HUES48 (cell line): ENCODE results near the gene AQP5.

ENCODE experiments used
- H3K27ac ChIP-seq: one replicate; pipeline ENCODE4 v1.7.0; 2013; ENCODE audit warnings: low read depth, low read length, inconsistent platforms
- H3K27me3 ChIP-seq: 2 replicates; pipeline ENCODE4 v1.6.1; 2013; ENCODE audit warnings: mild to moderate bottlenecking, low read length; ENCODE audit not compliant: control insufficient read depth, insufficient read depth
- H3K36me3 ChIP-seq: 2 replicates; pipeline ENCODE4 v1.6.1; 2013; ENCODE audit warnings: low read length; ENCODE audit not compliant: control insufficient read depth, insufficient read depth
- H3K4me1 ChIP-seq: 2 replicates; pipeline ENCODE4 v1.6.1; 2013; ENCODE audit warnings: mild to moderate bottlenecking, low read length; ENCODE audit not compliant: control insufficient read depth, insufficient read depth
- H3K4me3 ChIP-seq: 2 replicates; pipeline ENCODE4 v1.5.1; 2013; ENCODE audit warnings: mild to moderate bottlenecking, low read depth, low read length
- H3K9ac ChIP-seq: 2 replicates; pipeline ENCODE4 v1.6.1; 2013; ENCODE audit warnings: mild to moderate bottlenecking, low read depth, low read length, moderate library complexity
- H3K9me3 ChIP-seq: 2 replicates; pipeline ENCODE4 v1.6.1; 2013; ENCODE audit warnings: low read length; ENCODE audit not compliant: control insufficient read depth, insufficient read depth

AQP5 gene

DNA sequence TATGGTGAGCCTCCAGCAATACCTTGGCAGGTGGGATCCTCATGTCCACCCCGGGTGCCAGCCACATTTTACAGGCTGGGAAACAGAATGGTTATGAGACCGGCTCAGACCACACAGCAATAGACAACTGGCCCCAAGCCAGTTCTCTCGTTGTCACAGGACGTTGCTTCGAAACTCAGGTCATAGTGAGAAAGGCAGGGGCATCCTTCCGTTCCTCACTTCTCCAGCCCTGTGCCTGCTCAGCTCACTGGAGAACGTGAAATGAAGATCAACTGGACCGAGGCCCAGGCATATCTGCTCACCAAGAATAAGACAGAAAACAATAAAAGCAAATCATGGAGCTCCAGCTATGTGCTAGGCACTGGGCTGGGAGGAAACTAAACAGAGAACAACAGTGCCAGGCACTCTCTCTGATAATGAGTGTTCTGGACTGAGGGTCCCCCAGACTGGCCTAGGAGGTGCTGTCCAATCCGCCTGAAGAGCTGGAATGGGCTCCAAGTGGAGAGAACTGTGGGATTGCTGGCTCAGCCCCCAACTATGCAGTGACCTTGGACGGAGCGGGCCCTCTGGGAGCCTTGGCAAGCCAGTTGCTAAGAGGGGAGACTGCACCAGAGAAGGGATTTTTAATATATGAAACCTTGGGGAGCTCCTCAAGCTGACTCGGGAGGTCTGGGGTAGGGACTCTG, 39.2 kb upstream of the AQP5 start:
- Histone ChIP-seq H3K9me3 (no peaks in the 10 kb centered on the region), H3K9ac (no peak overlapping the region), H3K4me1 (no peaks in the 10 kb centered on the region), H3K27ac (no peak overlapping the region), H3K36me3 (no peaks in the 10 kb centered on the region), H3K4me3 (no peak overlapping the region), H3K27me3 (no peaks in the 10 kb centered on the region)

GRCh38 chr12:49923035-49923644, 38.5 kb upstream of the AQP5 start:
- H3K27ac ChIP-seq = no peak overlapping the region
- H3K4me3 ChIP-seq = no peak overlapping the region
- H3K4me1 ChIP-seq = no peaks in the 10 kb centered on the region
- no peak overlapping the region for H3K9ac ChIP-seq
- H3K36me3 ChIP-seq = no peaks in the 10 kb centered on the region
- no peaks in the 10 kb centered on the region for H3K27me3 ChIP-seq
- no peaks in the 10 kb centered on the region for H3K9me3 ChIP-seq

- H3K9ac ChIP-seq = no peak overlapping the region
- H3K27me3 ChIP-seq = no peaks in the 10 kb centered on the region
- no peaks in the 10 kb centered on the region for H3K4me1 ChIP-seq
- H3K9me3 ChIP-seq = no peaks in the 10 kb centered on the region
- no peak overlapping the region for H3K27ac ChIP-seq
- H3K36me3 ChIP-seq = no peaks in the 10 kb centered on the region
- H3K4me3 ChIP-seq = no peak overlapping the region
Observed at GRCh38 chr12:49923880-49924556, 37.7 kb upstream of the AQP5 start.

DNA sequence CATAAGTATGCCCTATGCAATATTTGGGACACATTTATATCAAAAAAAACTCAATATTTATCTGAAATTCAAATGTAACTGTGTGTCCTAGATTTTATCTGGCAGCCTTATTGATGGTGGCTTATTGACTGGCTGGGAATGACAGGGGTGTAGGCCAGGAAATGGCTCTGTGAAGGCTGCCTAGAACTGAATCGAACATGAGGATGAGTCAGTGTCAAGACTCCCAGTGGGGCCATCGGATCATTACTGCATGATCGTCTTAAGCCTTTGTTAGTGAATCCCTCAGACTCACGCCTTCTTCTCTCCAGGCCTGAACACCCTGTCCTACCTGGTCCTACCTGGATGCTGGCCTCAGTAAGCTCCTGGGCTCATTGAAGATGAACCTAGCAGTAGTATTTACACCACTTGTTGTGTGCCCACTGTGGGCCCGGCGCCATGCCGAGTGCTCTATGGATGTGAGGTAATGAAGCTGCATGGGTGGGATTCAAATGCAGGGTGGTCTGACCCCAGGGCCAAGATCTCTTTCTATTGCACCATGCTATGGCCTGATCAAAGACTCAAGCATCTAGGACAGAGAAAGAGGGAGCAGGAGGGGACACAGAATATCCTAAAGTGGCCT, 36.9 kb upstream of the AQP5 start:
- Histone ChIP-seq H3K36me3 (no peaks in the 10 kb centered on the region), H3K27me3 (no peaks in the 10 kb centered on the region), H3K9me3 (no peaks in the 10 kb centered on the region), H3K4me3 (no peak overlapping the region), H3K4me1 (no peaks in the 10 kb centered on the region), H3K9ac (no peak overlapping the region), H3K27ac (no peak overlapping the region)

GRCh38 chr12:49925433-49926204, 36.1 kb upstream of the AQP5 start:
- Histone ChIP-seq H3K9me3 (no peaks in the 10 kb centered on the region), H3K36me3 (no peaks in the 10 kb centered on the region), H3K4me3 (no peak overlapping the region), H3K27me3 (no peaks in the 10 kb centered on the region), H3K9ac (no peak overlapping the region), H3K27ac (no peak overlapping the region), H3K4me1 (no peaks in the 10 kb centered on the region)

DNA sequence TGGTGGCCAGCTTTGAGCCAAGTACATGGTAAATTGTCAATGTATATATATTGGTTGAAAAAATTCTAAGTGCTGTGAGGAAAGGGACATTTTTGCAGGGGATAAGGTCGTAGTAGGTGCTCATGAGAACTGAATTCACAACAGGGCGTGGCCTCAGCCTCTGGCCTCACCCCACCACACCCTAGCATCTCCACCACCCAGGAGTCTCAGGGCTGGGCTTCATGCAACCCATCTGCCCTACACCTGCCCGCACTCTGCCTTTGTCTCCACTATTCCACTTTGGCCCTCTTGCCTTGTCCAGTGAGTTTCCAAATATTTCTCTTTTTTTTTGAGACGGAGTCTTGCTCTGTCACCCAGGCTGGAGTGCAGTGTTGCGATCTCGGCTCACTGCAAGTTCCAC, 33.2 kb upstream of the AQP5 start:
- H3K27me3 ChIP-seq = no peaks in the 10 kb centered on the region
- no peak overlapping the region for H3K4me3 ChIP-seq
- H3K27ac ChIP-seq = no peak overlapping the region
- H3K9ac ChIP-seq = no peak overlapping the region
- H3K36me3 ChIP-seq = no peaks in the 10 kb centered on the region
- H3K9me3 ChIP-seq = no peaks in the 10 kb centered on the region
- H3K4me1 ChIP-seq = no peaks in the 10 kb centered on the region

DNA sequence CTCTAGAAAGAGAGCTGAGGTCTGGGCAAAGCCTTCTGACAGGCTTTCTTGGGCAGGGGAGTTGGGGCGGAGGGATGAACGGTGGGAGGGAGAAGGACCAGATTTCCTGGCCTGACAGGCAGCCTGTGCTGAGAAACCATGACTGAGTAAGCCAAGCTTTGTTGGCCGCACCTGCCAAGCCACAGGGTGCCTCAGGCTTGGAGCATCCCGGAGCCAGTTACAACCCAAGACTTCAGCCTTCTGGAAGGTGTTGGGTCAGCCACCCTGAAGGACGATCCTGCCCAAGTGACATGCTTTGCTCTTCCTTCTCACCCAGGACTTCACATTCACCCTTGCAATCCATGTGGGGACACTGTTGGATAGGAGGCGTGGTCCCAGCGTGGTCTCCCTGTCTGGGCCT, 32.1 kb upstream of the AQP5 start:
- Histone ChIP-seq H3K4me1 (no peaks in the 10 kb centered on the region), H3K9me3 (no peaks in the 10 kb centered on the region), H3K27ac (no peak overlapping the region), H3K4me3 (no peak overlapping the region), H3K36me3 (no peaks in the 10 kb centered on the region), H3K9ac (no peak overlapping the region), H3K27me3 (no peaks in the 10 kb centered on the region)

DNA sequence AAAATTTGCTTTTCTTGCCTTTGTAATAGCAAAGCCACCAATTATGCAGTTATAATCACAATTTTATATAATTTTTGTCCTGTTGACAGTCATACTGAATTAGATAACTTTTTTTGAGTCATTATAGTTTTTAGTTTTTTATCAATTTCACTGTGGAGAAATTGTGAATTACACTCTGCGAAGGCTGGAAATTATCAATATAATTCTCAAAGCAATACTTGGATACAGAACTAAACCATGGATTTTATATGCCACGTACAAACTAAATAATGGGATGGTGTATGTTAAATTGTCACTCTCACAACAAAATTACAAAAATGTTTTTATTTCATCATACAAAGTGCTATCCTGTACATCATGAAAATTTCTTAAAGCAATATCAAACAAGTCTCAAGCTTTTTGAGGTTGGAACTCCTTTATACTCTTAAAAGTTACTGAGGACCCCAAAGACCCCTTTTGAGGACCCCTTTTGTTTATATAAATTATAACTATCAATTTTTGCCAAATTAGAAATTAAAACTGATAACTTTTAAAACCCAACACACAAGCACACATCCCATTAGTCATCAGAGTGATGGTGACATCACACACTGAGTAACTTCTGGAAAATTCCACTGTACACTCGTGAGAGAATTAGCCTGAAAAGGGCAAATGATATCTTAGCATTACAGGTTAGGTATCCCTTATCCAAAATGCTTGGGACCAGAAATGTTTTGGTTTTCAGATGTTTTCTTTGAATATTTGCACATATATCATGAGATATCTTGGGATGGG, 31.0 kb upstream of the AQP5 start:
- no peaks in the 10 kb centered on the region for H3K9me3 ChIP-seq
- no peak overlapping the region for H3K27ac ChIP-seq
- H3K9ac ChIP-seq = no peak overlapping the region
- no peak overlapping the region for H3K4me3 ChIP-seq
- H3K36me3 ChIP-seq = no peaks in the 10 kb centered on the region
- no peaks in the 10 kb centered on the region for H3K4me1 ChIP-seq
- H3K27me3 ChIP-seq = no peaks in the 10 kb centered on the region

- no peaks in the 10 kb centered on the region for H3K27me3 ChIP-seq
- H3K4me1 ChIP-seq = no peaks in the 10 kb centered on the region
- H3K36me3 ChIP-seq = no peaks in the 10 kb centered on the region
- no peak overlapping the region for H3K9ac ChIP-seq
- no peaks in the 10 kb centered on the region for H3K9me3 ChIP-seq
- no peak overlapping the region for H3K27ac ChIP-seq
- H3K4me3 ChIP-seq = no peak overlapping the region
Observed at GRCh38 chr12:49932023-49932422, 29.6 kb upstream of the AQP5 start.

GRCh38 chr12:49932533-49933130, 29.0 kb upstream of the AQP5 start:
- H3K36me3 ChIP-seq = no peaks in the 10 kb centered on the region
- no peaks in the 10 kb centered on the region for H3K27me3 ChIP-seq
- no peaks in the 10 kb centered on the region for H3K9me3 ChIP-seq
- H3K4me1 ChIP-seq = no peaks in the 10 kb centered on the region
- no peak overlapping the region for H3K9ac ChIP-seq
- no peak overlapping the region for H3K27ac ChIP-seq
- H3K4me3 ChIP-seq = no peak overlapping the region
